ENCODE measurements around the gene SERPINB12.

SERPINB12 gene

DNA sequence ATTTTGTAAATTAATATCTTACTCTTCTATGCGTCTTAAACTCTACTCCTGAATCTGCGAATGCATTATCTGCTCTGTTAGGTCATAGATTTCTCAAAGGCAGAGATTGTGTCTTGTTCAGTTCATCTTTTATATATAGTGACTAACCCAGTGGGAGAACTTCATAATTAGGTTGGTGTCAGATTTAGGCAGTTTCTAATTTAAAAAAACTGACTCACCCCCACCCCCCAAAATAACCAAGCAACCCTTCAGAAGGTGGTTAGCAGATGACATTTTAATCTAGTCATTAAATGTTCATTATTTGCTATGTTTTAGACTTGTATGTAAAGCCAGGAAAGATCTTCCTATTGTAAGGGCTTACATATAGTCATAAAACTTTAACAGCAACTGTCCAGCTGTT, 10.4 kb downstream of the SERPINB12 start:
- no peak for DNase-seq

DNA sequence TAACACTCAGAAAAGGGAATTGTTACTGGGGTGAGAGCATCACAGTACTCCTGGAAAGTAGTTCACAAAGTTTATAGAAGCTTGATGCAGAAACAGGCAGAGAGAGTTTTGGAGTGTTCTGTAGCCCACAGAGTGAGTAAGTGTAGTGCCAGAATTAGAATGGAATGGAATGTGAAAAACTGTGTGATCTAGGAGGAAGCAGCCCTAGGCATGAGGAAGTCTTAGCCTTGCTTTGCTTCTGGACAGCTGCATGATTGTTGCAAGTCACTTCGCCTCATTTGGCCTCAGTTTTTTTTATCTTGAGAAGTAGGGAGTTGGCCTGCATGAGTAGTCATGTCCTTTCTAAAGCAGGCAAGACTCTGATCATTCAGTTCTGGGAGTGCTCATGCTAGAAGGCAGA, 10.9 kb downstream of the SERPINB12 start:
- DNase-seq = no peak

DNA sequence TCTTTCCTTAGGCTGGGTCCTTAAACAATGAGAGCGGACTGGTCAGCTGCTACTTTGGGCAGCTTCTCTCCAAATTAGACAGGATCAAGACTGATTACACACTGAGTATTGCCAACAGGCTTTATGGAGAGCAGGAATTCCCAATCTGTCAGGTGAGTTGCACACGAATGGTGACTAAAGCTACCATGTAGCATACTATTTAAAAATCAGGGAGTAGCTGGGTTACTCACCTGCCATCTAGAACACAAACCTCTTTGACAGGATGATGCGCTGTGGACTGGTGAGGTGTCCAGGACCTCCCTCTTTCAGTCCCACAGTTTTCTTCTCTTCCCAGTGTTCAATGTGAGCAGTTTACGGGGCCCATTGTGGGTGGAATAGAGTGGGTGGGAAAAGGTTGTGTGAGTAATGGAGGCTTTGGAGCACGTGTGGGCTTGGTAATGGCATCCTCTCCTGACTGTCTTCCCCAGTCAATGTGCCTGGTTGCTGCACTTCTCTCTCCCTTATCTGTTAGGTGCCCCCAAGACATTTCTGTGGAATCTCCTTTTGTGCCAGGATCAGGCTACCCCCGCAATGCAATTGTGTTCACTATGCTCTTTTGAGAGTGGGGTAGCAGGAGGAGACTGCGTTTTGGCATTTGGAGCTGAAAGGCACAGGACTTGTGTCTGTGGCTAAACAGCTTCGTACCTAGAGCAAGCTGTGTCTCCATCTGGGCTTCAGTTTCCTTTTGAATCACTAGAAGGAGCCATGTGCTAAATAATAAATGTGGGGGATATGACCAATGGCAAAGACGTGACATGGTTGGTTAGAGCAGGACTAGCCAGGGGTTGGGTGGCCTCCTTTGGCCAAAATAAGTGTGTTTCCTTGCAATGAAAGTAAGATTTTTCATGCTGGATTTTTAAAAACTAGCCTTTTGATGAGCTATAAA, 17.7 kb downstream of the SERPINB12 start:
- DNase-seq = no peak

DNA sequence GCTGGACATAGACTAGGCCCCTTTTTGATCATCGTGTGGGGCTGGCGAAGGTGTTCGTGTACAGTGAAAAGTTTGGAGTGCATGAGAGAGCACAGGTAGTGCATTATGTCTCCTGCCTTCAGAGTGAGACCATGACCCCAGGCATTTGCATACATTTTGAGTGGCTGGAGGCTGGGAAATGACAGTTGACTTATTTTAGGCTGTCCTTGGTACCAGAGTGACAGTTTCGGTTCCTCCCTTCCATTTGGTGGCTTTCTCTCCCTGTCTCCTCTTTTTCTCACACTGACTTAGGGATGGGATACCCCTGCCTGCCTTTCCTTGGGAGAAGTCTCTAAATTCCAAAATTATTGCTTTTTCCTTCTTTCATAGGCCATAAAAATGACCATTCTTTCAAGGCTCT, 20.1 kb downstream of the SERPINB12 start:
- no peak for DNase-seq

DNA sequence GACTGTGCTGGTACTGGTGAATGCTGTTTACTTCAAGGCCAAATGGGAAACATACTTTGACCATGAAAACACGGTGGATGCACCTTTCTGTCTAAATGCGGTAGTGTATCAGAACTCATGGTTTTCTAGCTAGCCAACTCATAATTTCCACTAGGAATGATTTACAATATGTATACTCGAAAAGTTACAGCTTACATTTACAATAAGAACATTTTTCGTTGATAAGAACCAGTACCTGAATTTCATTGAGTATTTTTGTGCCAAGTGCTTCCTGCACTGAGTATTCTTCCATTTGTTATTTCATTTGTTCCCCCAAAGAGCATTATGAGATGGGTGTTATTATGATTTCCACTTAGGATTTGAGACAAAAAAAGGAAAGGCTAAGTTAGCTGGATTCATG, 21.9 kb downstream of the SERPINB12 start:
- DNase-seq = no peak

DNA sequence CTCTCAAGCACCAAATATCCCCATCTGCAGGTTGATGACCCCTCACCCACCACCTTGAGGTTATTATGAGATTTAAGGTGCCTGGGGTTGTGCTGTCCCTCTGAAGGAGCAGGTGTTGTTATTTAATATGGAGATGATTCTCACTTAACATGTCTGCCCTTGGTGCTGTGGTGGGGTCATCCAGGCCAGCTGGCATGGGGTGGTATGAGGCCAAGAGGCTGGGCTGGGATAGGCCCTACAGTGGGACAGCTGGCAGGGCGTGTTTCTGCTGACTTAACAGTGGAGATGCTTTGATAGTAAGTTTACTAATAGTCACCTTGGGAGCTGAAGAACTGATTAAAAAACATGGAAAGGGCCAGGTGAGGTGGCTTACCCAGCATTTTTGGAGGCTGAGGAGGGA, 22.4 kb downstream of the SERPINB12 start:
- no peak for DNase-seq

DNA sequence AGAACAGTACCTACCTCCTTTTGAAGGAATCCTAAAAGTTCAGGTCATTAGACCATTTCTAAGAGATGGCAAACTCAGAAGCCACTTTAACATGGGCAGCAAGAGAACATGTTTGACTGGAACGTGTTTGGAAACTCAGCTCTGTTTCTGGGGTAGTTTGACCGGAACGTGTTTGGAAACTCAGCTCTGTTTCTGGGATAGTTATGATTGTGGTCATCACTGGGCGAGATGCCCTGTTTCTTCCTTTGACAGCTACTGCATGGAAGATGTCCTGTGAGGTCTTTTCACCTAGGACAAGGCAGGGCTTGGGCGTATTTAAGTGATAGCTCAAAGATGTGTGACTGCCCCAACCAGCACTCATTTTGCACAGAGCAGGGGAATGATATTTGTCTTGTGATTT, 25.1 kb downstream of the SERPINB12 start:
- DNase-seq = no peak

DNA sequence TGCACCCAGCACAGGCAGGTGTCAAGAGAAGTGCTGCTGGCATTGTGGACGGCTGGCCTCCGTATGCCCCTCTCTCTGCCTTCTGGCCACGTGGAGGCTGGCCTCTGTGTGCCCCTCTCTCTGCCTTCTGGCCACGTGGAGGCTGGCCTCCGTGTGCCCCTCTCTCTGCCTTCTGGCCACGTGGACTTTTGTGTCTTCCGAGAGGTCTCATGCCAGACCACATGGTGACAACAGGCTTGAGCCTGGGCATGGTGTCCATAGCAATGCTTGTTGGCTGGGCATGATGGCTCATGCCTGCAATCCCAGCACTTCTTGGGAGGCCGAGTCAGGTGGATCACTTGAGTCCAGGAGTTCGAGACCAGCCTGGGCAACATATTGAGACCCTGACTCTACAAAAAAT, 25.7 kb downstream of the SERPINB12 start:
- DNase-seq = no peak

DNA sequence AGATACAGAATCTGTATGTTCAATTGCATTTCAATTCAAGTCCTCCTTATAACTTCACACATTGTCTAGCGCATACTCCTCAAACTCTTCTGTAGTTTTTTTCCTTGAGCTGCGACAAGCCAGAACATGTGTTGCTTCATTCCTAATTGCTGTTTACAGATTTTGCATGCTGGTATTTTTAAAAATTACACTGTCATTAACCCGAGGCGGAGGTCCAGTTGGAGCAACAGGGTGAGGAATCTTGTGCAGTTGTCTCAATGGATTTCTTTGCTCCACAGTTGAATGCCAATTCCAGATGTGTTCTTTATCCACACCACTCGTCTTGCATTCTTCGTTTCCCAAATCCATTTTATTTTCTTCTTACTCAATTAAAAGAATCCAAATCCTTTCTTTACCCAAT, 28.6 kb downstream of the SERPINB12 start:
- DNase-seq = no peak

DNA sequence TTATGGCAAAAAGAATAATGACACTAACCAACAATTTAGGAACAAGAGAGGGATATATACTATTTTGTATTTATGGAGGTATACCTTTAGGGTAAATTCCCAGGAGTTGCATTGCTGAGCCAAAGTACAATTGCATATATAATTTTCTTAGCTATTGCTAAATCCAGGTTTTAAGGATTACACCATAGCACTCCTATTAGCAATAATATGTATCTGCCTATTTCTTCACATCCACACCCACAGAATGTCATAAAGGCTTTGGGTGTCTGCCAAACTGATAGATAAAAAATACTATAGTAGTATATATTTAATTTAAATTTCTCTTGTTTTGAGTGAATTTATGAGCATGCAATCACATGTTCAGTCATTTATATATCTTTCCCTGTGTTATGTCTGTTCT, 33.5 kb downstream of the SERPINB12 start:
- DNase-seq = no peak

DNA sequence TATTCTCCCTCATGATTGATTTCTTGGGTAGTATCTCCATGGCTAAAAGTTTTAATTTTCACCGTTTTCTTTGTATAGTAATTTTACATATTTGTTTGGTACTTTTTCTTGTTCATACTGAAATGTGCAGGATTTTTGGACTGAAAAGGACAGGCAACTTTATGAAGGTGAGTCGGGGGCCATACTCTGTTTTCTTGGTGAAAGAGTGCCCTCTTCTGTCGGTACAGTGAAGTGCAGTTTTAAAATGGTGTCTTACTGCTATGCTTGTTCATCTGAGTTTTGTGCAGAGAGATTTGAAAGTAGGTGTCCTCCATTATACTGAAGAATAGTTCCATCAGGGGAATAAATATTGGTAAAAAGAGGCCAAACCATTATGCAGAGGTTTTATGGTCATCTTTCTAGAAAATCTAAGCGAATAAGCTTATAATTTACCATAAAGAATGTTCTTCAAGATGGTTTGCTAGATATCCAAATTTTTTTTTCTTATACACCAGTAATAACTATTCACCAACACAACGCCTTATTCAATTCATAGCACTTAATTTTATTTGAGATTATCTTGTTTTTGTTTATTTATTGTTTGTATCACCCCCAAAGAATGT, 36.3 kb downstream of the SERPINB12 start:
- peak; percentile 1 to 21 for DNase-seq

DNA sequence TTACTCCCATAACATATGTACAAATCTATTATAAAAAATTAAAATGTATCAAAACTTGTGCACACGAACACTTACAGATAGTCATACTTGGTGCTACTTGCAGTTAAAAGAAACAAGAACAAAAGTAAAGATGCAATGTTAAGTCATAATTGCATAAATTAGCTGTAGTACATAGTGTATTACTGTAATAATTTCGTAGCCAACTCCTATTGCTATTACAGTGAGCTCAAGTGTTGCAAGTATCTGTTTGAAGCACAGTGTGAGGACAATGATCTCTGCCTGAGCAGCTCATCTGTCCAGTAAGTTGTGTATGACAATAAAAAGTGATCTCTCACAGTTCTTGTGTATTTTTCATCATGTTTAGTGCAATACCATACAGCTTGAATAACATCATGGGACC, 37.4 kb downstream of the SERPINB12 start:
- DNase-seq = no peak

DNA sequence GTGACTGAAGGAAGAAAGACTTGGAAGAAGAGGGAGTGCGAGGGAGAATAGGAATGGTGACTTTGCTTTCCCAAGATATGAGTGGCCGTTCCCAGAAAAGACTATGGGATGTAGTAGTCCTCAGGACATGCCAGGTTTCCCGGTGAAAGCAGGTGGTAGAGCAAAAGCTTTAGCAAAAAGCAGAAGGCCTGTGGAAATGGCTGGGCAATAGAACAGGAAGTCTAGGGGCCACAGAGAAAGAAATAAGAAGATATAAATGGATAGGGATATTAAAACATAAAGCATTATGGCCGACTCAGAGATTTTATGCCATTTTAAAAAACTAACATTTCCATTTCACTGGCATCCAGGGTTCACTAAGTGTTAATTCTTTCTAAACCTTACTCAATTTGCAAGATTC, 43.8 kb downstream of the SERPINB12 start:
- no peak for DNase-seq

DNA sequence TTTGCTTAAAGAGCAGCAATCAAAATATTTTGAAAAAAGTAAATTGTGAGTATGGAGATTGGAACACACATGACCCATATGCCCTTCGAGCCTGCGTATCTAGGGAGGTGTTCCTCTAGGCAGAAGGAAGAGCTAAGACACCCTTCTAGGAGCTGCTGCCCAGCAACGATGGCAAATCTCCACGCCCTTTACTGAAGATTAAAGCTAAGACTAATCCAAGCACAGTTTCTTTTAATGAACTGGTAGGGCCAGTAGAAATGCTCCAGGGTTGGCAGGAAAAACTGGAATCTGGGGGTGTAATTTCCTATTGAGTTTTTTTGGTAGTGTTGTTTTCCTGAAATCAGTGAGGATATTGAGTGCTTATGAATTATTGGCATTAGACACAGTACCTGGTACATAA, 44.3 kb downstream of the SERPINB12 start:
- no peak for DNase-seq

DNA sequence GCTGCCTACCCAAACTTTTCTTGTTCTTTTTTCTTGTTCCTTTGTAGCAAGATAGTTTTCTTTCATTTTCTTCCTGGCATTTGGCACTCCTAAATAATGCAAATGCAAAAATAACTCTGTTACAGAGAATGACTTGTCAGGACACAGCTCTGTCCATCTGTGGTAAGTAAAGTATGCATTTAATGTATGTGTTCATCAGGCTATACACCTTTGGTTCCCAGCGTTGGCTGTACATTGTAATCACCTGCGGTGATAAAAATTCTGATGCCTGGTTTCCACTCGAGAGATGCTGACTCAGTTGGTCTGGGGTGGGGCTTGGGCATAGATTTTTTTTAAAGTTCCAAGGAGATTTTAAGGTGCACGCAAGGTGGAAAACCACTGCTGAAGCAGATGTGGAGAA, 44.8 kb downstream of the SERPINB12 start, which contains the start of gene SERPINB13:
Gene SERPINB13 (plus strand): TSS at position 378 of the 400 bp plus-strand sequence. CDS start 1,325 bp downstream, outside the sequence.
- no peak for DNase-seq

DNA sequence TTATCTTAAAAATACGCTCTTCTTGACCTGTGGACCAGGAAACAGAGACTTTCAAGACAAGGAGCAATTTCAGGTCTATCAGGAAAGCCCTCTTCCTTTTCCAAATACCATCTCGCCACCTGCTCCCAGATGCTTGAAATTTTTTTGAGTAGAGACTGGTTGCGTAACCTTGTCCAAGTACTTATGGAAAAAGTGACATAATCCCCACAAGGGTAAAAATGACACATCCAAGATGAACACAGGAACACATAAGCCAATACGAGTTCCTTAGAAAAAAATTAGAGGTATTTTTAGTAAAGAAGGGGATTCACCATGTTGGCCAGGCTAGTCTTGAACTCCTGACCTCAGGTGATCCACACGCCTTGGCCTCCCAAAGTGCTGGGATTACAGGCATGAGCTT, 46.7 kb downstream of the SERPINB12 start:
- no peak for DNase-seq

DNA sequence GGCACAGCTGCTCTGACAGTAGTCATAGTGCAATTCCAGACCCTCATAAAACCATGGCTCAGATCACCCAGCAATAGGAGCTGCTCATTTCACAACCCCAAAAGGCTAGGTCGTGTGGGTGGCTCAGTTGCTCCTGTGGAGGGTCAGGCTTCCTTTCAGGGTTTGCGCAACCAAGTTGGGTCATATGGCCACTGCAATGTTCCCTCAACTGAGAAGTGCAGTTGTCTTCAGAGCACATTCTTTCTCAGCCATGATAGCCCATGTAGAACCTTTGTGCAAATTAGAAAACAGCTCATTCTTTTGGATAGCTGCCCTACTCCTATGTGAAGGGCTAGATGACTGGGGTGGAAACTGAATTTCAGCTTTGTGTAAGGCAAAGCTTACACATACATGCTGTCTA, 48.2 kb downstream of the SERPINB12 start:
- no peak for DNase-seq

DNA sequence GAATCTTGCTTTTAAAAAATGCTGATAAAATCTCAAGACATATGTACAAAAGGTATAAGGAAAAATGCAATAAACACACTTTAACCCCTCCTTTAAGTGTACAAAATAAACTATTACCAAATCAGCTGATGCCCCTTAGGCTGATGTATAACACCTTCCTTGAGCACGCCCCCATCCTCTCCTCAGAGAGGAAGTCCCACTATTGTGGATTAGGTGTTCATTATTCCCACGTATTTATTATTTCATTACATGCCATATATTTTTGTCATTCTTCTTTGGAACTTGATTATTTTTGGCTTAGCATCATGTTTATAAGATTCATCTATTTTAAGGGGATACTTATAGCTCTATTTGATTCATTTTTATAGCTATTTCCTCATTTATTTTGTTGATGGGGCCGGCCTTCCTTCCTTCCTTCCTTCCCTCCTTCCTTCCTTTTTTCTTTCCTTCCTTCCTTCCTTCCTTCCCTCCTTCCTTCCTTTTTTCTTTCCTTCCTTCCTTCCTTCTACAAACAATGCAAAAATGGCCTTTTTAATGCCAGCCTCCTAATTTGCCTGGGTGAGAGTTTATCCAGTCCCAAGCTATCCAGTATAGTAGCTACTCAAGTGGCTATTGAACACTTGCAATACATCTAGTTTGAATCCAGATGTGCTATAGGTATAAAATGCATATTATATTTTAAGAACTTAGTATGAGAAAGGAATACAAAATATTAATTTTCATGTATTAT, 49.0 kb downstream of the SERPINB12 start:
- DNase-seq = no peak

DNA sequence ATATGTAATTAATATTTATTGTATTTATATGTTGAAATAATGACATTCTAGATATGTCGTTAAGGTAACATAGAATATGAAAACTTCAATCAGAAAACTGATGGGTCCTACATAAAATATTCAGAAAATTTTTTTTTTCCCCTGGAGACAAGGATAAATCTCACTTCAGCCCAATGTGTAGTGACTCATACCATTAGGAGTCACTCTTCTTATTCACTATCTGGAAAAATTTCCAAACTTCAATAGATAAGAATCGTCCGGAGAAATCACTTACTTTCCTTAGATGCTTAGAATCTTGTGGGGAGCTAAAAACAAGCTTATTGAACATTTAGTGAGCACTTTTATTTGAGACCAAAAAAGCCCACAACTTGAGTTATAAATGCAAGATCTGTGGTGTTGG, 49.6 kb downstream of the SERPINB12 start:
- no peak for DNase-seq

DNA sequence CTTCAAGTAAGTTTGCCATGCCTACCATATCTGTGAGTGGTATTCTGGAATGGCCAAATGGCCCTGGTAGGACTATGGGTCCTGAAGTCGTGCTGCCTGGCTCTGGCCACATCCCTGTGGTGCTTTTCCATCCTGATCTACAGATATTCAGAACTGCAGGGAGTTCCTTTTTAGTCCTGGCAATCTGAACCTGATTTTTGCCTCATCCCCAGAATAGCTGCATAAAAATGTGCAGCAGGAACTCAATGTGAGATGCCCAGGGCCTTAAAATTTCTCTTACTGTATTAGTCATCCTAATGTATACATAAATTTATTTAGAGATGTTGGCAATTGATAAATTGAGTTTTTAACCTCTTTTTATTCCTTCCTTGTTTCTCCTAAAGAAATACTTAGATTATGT, 50.3 kb downstream of the SERPINB12 start:
- no peak for DNase-seq

DNA sequence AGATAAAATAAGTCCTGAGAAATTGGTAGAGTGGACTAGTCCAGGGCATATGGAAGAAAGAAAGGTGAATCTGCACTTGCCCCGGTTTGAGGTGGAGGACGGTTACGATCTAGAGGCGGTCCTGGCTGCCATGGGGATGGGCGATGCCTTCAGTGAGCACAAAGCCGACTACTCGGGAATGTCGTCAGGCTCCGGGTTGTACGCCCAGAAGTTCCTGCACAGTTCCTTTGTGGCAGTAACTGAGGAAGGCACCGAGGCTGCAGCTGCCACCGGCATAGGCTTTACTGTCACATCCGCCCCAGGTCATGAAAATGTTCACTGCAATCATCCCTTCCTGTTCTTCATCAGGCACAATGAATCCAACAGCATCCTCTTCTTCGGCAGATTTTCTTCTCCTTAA, 54.8 kb downstream of the SERPINB12 start:
- no peak for DNase-seq

DNA sequence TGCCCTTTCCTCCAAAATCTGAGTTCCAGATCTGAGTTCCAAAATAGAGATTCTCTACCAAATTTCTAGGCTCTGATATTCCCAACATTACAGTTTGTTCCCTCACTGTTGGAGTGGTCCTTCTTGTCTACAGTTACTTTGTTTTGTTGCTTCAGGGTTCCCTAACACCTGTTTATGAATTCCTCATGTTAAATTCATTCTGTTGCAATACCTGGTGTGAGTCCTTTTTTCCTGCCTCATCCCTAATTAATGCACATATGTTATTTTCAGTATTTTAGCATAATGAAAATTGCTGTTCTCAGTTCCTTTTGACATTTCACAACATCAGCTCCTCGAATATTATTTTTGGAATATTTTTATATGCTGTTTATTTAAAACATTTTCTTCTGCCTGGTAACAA, 61.2 kb downstream of the SERPINB12 start:
- no peak for DNase-seq

DNA sequence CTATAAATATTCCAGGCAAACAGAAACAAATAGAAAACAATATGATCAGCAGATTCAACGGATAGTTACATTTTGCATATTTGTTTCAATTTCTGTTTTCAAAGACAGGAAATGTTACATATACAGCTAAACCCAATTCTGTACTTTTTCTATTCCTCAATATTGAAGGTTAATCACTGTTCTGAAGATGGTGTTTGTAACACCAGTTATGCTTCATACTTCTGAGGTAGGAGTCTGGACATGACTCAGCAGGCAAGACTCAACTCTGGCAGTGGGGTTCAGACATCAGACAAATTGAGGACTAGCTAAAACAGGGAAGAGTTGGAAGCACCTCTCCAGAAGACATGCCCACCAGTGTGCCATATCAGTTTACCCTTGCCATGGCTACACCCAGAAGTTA, 61.6 kb downstream of the SERPINB12 start:
- DNase-seq = no peak
